GM12801 (cell line): Measurements from ENCODE around the gene BCAP29.

Experiments
- CTCF ChIP-seq: IDR thresholded peaks from one replicate; pipeline ENCODE4 v1.5.1; 2011; ENCODE audit warnings: control low read depth; ENCODE audit not compliant: insufficient read length; ENCODE audit errors: extremely low read depth

The BCAP29 gene

GRCh38 chr7:107628461-107629064, 48.5 kb downstream of the BCAP29 start:
- no peak for TF ChIP-seq CTCF

- no peak for TF ChIP-seq CTCF
Observed at GRCh38 chr7:107630342-107630741, 50.3 kb downstream of the BCAP29 start.

GRCh38 chr7:107631588-107632491, 51.8 kb downstream of the BCAP29 start:
- TF ChIP-seq CTCF = no peak

GRCh38 chr7:107632492-107632865, 52.4 kb downstream of the BCAP29 start:
- TF ChIP-seq CTCF = no peak

- no peak for TF ChIP-seq CTCF
Observed at GRCh38 chr7:107638594-107638993, 58.5 kb downstream of the BCAP29 start.

- TF ChIP-seq CTCF = no peak
Observed at GRCh38 chr7:107641676-107642075, 61.6 kb downstream of the BCAP29 start.

- no peak for TF ChIP-seq CTCF
Observed at GRCh38 chr7:107642501-107642900, 62.5 kb downstream of the BCAP29 start.
